Testis (tissue), 2 donors: Measurements from ENCODE around the gene ANXA6.

Experiments
- CTCF ChIP-seq, 3 experiments: fragments of 450-650 bp in 2 of 3; fragments of 200-600 bp in 1 of 3; sonication (generic) in 1 of 3; IDR thresholded peaks; one replicate each; pipeline ENCODE4 v1.5.1; 2016 to 2019; ENCODE audit warnings: antibody characterized with exemption in 3 of 3, mild to moderate bottlenecking in 2 of 3, moderate library complexity in 1 of 3
- POLR2A ChIP-seq: fragments of 450-650 bp; IDR thresholded peaks from one replicate; pipeline ENCODE4 v1.6.1; 2017; ENCODE audit warnings: antibody characterized with exemption, mild to moderate bottlenecking, moderate library complexity

GRCh38 chr5:151097820-151098767 is 59.5 kb downstream of the ANXA6 start:
- TF ChIP-seq CTCF (IDR thresholded peaks at IDR 0.05): no peak
- TF ChIP-seq POLR2A: no peak
